Fibroblast of mammary gland (primary cell): ENCODE measurements around the gene CYP24A1.

Experiments used
- DNase-seq: peaks from one replicate; pipeline ENCODE4 v3.0.0-alpha.2; 2010; ENCODE audit warnings: low read depth
- H3K4me3 ChIP-seq: 2 replicates; pipeline ENCODE4 v1.5.1; 2011; ENCODE audit warnings: low read depth, mild to moderate bottlenecking, low read length, moderate library complexity; ENCODE audit not compliant: control insufficient read depth
- TF ChIP-seq, protein P1 (sequence below): conservative IDR thresholded peaks from 2 replicates; pipeline ENCODE4 v1.5.1; 2011; ENCODE audit warnings: low read depth, low read length, inconsistent platforms; ENCODE audit not compliant: control insufficient read depth, insufficient read depth

The CYP24A1 gene

DNA sequence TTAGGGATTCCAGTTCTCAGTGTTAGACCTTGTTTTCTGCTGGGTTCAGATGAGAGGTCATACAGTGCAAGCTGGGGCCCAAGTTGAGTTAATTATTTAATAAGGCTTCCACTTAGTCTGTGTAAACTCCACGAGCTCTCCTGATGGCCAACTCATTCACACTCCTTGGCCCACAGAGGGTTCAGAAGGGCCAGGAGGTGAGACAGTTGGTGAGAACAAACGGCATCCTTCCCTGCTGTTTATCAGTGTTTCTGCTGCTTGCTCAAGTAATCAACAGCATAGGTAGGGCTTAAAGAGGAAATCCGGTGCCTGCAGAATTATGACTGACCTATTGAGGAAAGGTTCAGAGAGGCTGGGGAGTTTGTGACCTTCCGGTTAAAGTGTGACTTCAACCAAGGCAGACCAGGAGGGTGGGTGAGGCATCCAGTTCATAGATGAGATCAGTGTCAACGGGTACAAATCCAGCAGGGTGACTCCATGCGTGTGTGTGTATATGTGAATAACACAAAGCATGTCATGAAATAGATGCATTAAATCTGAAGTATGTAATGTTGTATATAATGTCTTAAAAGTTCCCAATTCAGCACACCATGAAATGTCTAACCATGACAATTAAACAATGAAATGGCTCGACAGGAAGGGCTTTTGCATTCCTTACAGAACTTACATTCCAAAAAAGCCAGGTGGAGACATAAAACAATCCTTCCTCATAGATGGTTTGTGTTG is 66.0 kb downstream of the CYP24A1 start:
- no peak for DNase-seq
- no peak overlapping the region for H3K4me3 ChIP-seq
- TF ChIP-seq, protein P1, sequence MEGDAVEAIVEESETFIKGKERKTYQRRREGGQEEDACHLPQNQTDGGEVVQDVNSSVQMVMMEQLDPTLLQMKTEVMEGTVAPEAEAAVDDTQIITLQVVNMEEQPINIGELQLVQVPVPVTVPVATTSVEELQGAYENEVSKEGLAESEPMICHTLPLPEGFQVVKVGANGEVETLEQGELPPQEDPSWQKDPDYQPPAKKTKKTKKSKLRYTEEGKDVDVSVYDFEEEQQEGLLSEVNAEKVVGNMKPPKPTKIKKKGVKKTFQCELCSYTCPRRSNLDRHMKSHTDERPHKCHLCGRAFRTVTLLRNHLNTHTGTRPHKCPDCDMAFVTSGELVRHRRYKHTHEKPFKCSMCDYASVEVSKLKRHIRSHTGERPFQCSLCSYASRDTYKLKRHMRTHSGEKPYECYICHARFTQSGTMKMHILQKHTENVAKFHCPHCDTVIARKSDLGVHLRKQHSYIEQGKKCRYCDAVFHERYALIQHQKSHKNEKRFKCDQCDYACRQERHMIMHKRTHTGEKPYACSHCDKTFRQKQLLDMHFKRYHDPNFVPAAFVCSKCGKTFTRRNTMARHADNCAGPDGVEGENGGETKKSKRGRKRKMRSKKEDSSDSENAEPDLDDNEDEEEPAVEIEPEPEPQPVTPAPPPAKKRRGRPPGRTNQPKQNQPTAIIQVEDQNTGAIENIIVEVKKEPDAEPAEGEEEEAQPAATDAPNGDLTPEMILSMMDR = no peak

DNA sequence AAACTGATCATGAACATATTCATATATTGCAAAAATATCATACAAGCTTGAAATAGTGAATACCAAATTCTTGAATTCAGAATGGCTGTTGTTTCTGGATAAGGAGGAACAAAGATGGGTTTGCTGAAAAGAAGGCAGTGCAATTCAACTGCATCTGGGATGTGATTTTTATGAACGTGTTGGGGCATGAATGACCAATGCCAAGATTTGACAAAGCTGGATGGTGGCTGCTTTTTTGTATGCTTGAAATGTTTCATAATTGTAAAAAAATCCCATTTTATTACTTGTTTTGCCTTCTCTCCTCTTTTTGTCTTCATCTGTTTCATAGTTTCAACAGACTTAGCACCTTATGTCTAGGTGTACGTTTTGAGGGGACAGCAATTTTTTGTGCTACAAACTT is 66.6 kb downstream of the CYP24A1 start:
- TF ChIP-seq, protein P1 = no peak
- no peak for DNase-seq
- H3K4me3 ChIP-seq = no peak overlapping the region

DNA sequence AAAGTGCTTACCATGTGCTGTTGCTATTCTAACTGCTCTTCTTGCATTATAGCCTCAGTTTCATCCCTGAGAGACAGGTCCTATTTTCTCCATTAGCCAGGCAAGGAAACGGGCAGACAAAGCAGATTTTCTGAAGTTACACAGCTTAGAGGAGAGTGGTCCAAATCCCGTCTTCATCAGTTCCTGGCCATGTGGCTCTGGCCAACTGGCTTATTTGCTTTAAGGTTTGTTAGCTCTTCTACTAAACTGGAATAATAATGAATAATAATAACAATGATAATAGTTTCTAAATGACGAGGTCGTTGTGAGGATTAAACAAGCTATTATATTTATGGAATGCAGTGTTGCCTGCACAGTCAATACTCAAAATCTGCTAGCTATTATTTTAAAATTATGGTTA is 67.6 kb downstream of the CYP24A1 start:
- TF ChIP-seq, protein P1 = no peak
- no peak overlapping the region for H3K4me3 ChIP-seq
- DNase-seq = no peak

DNA sequence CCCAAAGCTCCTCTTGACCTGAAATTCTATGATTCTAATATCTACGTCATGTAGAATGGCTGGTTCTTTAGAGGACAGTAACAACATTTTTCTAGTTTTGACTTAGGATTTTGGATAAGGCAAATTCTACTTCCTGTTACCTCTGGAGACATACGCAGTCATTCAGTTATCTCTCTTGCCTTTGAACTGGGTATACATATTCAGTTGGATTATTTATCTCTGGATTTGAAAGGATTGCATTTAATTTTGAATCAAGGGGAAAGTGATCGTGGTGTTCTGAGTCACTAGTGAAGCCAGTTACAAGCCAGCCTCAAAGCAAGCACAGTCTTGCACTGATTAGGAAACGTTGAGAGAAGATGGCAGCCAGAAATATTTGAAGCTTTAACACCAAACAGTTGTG is 68.1 kb downstream of the CYP24A1 start:
- DNase-seq = no peak
- TF ChIP-seq, protein P1 = no peak
- H3K4me3 ChIP-seq = no peak overlapping the region

DNA sequence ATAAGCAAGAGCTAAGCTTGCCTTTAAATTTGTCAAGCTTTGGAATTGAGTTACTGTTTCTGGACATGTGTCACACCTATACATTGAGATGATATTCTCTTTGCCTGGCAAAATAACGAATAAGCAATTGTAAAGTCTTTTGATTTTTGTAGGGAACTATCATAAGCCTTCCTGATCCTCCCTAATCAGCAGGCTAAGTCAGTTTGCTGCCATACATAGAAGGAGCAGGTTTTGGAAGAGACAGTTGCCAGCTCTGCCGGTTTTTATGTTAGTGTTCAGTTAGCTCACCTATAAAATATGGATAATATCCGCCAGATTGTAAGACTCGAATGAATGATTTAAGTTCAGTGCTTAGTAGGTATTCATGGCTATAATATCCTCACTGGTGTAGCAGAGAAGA is 69.0 kb downstream of the CYP24A1 start:
- H3K4me3 ChIP-seq = no peak overlapping the region
- no peak for DNase-seq
- TF ChIP-seq, protein P1 = no peak

DNA sequence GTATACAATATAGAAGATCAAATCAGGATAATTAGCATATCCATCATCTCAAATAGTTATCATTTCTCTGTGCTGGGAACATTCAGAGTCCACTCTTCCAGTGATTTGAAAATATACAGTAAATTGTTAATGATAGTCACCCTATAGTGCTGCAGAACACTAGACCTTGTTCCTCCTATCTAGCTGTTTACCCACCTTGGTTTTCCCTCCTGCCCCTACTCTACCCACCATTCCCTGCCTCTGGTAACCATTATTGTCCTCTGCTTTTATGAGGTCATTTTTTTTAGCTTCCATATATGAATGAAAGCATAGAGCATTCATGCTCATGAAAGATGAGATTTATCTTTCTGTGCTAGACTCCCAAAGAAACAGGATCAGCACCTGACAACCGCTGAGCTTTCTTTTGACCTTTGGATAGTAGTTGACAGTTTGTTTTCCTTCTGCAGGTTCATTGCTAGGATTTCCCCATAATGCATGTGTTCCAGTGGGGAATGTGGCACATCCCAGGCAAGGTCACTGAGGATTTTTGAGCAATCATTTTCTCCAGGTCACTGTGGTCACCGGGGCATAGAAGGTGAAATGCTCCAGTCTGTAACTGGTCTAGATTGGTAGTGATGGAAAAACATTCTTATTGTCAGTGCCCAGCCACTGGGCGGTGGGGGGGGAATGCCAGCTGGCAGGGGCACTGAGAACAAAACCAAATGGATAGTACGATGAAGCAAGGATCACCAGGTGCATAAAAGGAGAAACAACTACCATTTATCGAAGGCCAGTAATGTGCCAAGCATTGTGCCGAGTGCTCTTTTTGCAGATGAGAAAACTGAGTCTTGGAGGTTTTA is 69.8 kb downstream of the CYP24A1 start:
- no peak for DNase-seq
- TF ChIP-seq, protein P1 = no peak
- H3K4me3 ChIP-seq = no peak overlapping the region
